ENCODE results near the gene LRRC8A. TPM values are rescaled to one million over a fixed set of nuclear protein-coding genes. Genes with fewer than 3 reads are reported as not detected.

Gene LRRC8A
- total and polyA plus RNA-seq, 2 of the 8 experiments (the other 6 are each of a cell fraction or from before 2014, with no cell fraction given) = 103 to 111 TPM

- TF ChIP-seq FOSL1 (IDR thresholded peaks at IDR 0.05; ENCODE audit: insufficient read depth, low read depth, low read length) = no peak
- TF ChIP-seq CTCF (IDR thresholded peaks at IDR 0.05; ENCODE audit: control extremely low read depth in 1 of 3, insufficient read depth in 1 of 3, low read depth in 1 of 3, low read length in 3 of 3) = no peak
- no peak for TF ChIP-seq SIRT6 (IDR thresholded peaks at IDR 0.05; ENCODE audit: low read length)
- TF ChIP-seq NANOG (IDR thresholded peaks at IDR 0.05; ENCODE audit: insufficient read depth, low read depth, low read length, poor library complexity, severe bottlenecking) = no peak
- no peak for TF ChIP-seq RAD21 (IDR thresholded peaks at IDR 0.05 in 1 of 2, conservative IDR thresholded peaks at IDR 0.05 in 1 of 2; ENCODE audit: low read depth in 2 of 2, low read length in 2 of 2)
Observed at GRCh38 chr9:128919402-128920089, 37.6 kb downstream of the LRRC8A start (continued).
